GM06990 (cell line): ENCODE data around the gene IRX4.

Source experiments
- DNase-seq: peaks from one replicate; pipeline ENCODE4 v3.0.0-alpha.2; 2011; ENCODE audit not compliant: insufficient read length; ENCODE audit errors: extremely low read depth
- H3K27me3 ChIP-seq: replicated peaks from 2 replicates; pipeline ENCODE4 v1.6.0; 2011; ENCODE audit warnings: low read length; ENCODE audit not compliant: control insufficient read depth, insufficient read depth
- H3K36me3 ChIP-seq: 2 replicates; pipeline ENCODE4 v1.5.1; 2011; ENCODE audit warnings: low read length; ENCODE audit not compliant: control insufficient read depth, insufficient read depth
- H3K4me3 ChIP-seq: replicated peaks from 2 replicates; pipeline ENCODE4 v1.5.1; 2011; ENCODE audit warnings: low read depth, mild to moderate bottlenecking, control low read depth, low read length
- CTCF ChIP-seq: IDR thresholded peaks from 2 replicates; pipeline ENCODE4 v1.5.1; 2011; ENCODE audit warnings: low read length, control low read depth, mild to moderate bottlenecking, inconsistent platforms; ENCODE audit not compliant: insufficient read depth, poor library complexity, severe bottlenecking

Gene IRX4

GRCh38 chr5:1852324-1852947 is 30.3 kb downstream of the IRX4 start:
- H3K4me3 ChIP-seq: no peak overlapping the region
- no peak for TF ChIP-seq CTCF
- H3K27me3 ChIP-seq: no peaks in the 10 kb centered on the region; the same call in 1 of the 2 replicates

GRCh38 chr5:1851290-1851934 is 31.3 kb downstream of the IRX4 start:
- no peaks in the 10 kb centered on the region; the same call in 1 of the 2 replicates for H3K27me3 ChIP-seq
- H3K36me3 ChIP-seq: no peaks in the 10 kb centered on the region
- no peak for DNase-seq
- no peak overlapping the region for H3K4me3 ChIP-seq
- no peak for TF ChIP-seq CTCF

More at GRCh38 chr5:1852324-1852947, 30.3 kb downstream of the IRX4 start:
- H3K36me3 ChIP-seq: no peaks in the 10 kb centered on the region
- no peak for DNase-seq

GRCh38 chr5:1850324-1851154 is 32.2 kb downstream of the IRX4 start:
- DNase-seq: no peak
- TF ChIP-seq CTCF: no peak
- Histone ChIP-seq H3K27me3 (no peaks in the 10 kb centered on the region; the same call in 1 of the 2 replicates), H3K4me3 (no peak overlapping the region), H3K36me3 (no peaks in the 10 kb centered on the region)

- H3K27me3 ChIP-seq: no peaks in the 10 kb centered on the region; the same call in none of the 2 replicates
- no peak for DNase-seq
- H3K36me3 ChIP-seq: no peaks in the 10 kb centered on the region
- H3K4me3 ChIP-seq: no peak overlapping the region
- no peak for TF ChIP-seq CTCF
Observed at GRCh38 chr5:1847611-1848010, 35.1 kb downstream of the IRX4 start.

GRCh38 chr5:1847056-1847455 is 35.7 kb downstream of the IRX4 start:
- DNase-seq: no peak
- Histone ChIP-seq H3K27me3 (no peaks in the 10 kb centered on the region; the same call in none of the 2 replicates), H3K36me3 (no peaks in the 10 kb centered on the region), H3K4me3 (no peak overlapping the region)
- TF ChIP-seq CTCF: no peak
